HEK293 (cell line): ENCODE data around the gene NHSL2.
"Not testable (repeated sequence)": the region's sequence is repeated elsewhere in the genome, so short reads cannot be mapped to it uniquely, and the experiment has no call there.

Experiments used
- CTCF ChIA-PET: fragments of 350-600 bp; formaldehyde crosslinking; extraction: SDS; loops from one replicate; lab custom pipeline; 2021; ENCODE audit warnings: antibody characterized with exemption; lab: Yijun Ruan, JAX
- POLR2A ChIA-PET: fragments of 300-600 bp; formaldehyde crosslinking; extraction: SDS; loops from one replicate; lab custom pipeline; 2020; ENCODE audit warnings: antibody characterized with exemption, inconsistent platforms; lab: Yijun Ruan, JAX
- H3K27ac ChIP-seq: fragments of 200-500 bp; sonication (Bioruptor generic); 2 replicates; pipeline ENCODE4 v1.5.1; 2014; ENCODE audit warnings: low read depth, low read length, control low read depth, inconsistent platforms; ENCODE audit errors: extremely low read depth
- H3K36me3 ChIP-seq, 2 experiments: fragments of 200-500 bp in 1 of 2; sonication (Bioruptor generic) in 1 of 2; 1 replicate in 1 of 2; 2 replicates in 1 of 2; pipeline ENCODE4 v1.5.1; 2014 to 2017; ENCODE audit warnings: inconsistent platforms in 2 of 2, low read length in 2 of 2; ENCODE audit not compliant: control insufficient read depth in 2 of 2, insufficient read depth in 1 of 2
- H3K4me1 ChIP-seq: fragments of 200-500 bp; sonication (Bioruptor generic); 2 replicates; pipeline ENCODE4 v1.5.1; 2014; ENCODE audit warnings: mild to moderate bottlenecking, low read length, inconsistent platforms; ENCODE audit not compliant: control insufficient read depth, insufficient read depth
- H3K4me3 ChIP-seq: 2 replicates; pipeline ENCODE4 v1.5.1; 2011; ENCODE audit warnings: low read depth, mild to moderate bottlenecking, control low read depth, low read length, moderate library complexity
- H3K9me3 ChIP-seq: fragments of 200-500 bp; sonication (Bioruptor generic); 2 replicates; pipeline ENCODE4 v1.5.1; 2014; ENCODE audit warnings: low read depth, low read length, inconsistent platforms; ENCODE audit not compliant: control insufficient read depth, insufficient read depth
- EGR2 ChIP-seq: fragments of 450-650 bp; formaldehyde crosslinking; IDR thresholded peaks from 2 replicates; pipeline ENCODE4 v1.5.1; 2016; ENCODE audit warnings: low read depth, missing biosample characterization, missing genetic modification characterization
- PATZ1 ChIP-seq: fragments of 450-650 bp; formaldehyde crosslinking; IDR thresholded peaks from 2 replicates; pipeline ENCODE4 v1.5.1; 2016; ENCODE audit warnings: missing biosample characterization, missing genetic modification characterization
- PRDM10 ChIP-seq: fragments of 450-650 bp; formaldehyde crosslinking; IDR thresholded peaks from 2 replicates; pipeline ENCODE4 v1.5.1; 2016; ENCODE audit warnings: missing biosample characterization, missing genetic modification characterization
- PRDM4 ChIP-seq: fragments of 450-650 bp; formaldehyde crosslinking; IDR thresholded peaks from 2 replicates; pipeline ENCODE4 v1.5.1; 2017; ENCODE audit warnings: missing biosample characterization, missing genetic modification characterization
- SALL2 ChIP-seq: fragments of 450-650 bp; formaldehyde crosslinking; IDR thresholded peaks from 2 replicates; pipeline ENCODE4 v1.5.0; 2017; ENCODE audit warnings: missing biosample characterization, mild to moderate bottlenecking, missing genetic modification characterization, borderline replicate concordance
- ZNF146 ChIP-seq: fragments of 450-650 bp; formaldehyde crosslinking; IDR thresholded peaks from 2 replicates; pipeline ENCODE4 v1.5.1; 2016; ENCODE audit warnings: missing biosample characterization, missing genetic modification characterization
- ZNF18 ChIP-seq: fragments of 450-650 bp; formaldehyde crosslinking; IDR thresholded peaks from 2 replicates; pipeline ENCODE4 v1.5.1; 2016; ENCODE audit warnings: missing biosample characterization, missing genetic modification characterization
- ZNF248 ChIP-seq: fragments of 450-650 bp; formaldehyde crosslinking; IDR thresholded peaks from 2 replicates; pipeline ENCODE4 v1.5.1; 2017; ENCODE audit warnings: missing biosample characterization, missing genetic modification characterization
- ZNF266 ChIP-seq: fragments of 450-650 bp; formaldehyde crosslinking; IDR thresholded peaks from 2 replicates; pipeline ENCODE4 v1.5.1; 2016; ENCODE audit warnings: missing biosample characterization, missing genetic modification characterization, low read depth
- ZNF280D ChIP-seq: fragments of 450-650 bp; formaldehyde crosslinking; IDR thresholded peaks from 2 replicates; pipeline ENCODE4 v1.5.1; 2016; ENCODE audit warnings: missing biosample characterization, missing genetic modification characterization
- ZNF626 ChIP-seq: fragments of 450-650 bp; sonication (Bioruptor Pico); formaldehyde crosslinking; IDR thresholded peaks from 2 replicates; pipeline ENCODE4 v1.5.1; 2018; ENCODE audit warnings: missing biosample characterization, missing genetic modification characterization, inconsistent platforms

The NHSL2 gene

GRCh38 chrX:72169008-72169728 lies 258.5 kb downstream of the NHSL2 start:
- Histone ChIP-seq H3K4me1 (no peaks in the 10 kb centered on the region), H3K36me3 (no peaks in the 10 kb centered on the region; a peak in 1 of 3 replicates), H3K27ac (no peak overlapping the region), H3K4me3 (no peak overlapping the region), H3K9me3 (no peaks in the 10 kb centered on the region)
- no peak for TF ChIP-seq SALL2
- no peak for TF ChIP-seq PRDM10 (tag by site-specific recombination)
- no peak for TF ChIP-seq ZNF248 (tag by site-specific recombination)
- TF ChIP-seq ZNF18 (tag by site-specific recombination), result no peak
- no peak for TF ChIP-seq ZNF266
- no peak for TF ChIP-seq EGR2 (tag by site-specific recombination)
- no peak for TF ChIP-seq ZNF626 (tag by site-specific recombination)
- TF ChIP-seq PRDM4, result no peak
- no peak for TF ChIP-seq PATZ1 (tag by site-specific recombination)
- ChIA-PET POLR2A (no interaction called here), CTCF (no interaction called here)

GRCh38 chrX:72176289-72176688 lies 265.6 kb downstream of the NHSL2 start:
- POLR2A ChIA-PET, H3K36me3 ChIP-seq, H3K4me3 ChIP-seq, H3K27ac ChIP-seq, H3K4me1 ChIP-seq, H3K9me3 ChIP-seq, CTCF ChIA-PET: not testable (repeated sequence)
- TF ChIP-seq ZNF280D (tag by site-specific recombination) (0 out of 2 replicates have a peak, but pooled peaks have one; percentile 49), ZNF146 (tag by site-specific recombination) (peak; percentile 98)
